Aorta (tissue), 5 donors: ENCODE results near the gene TBC1D20. TPM values are rescaled to one million over a fixed set of nuclear protein-coding genes. Genes with fewer than 3 reads are reported as not detected.
A peak's percentile ranks its signal among the peaks of the same experiment; 100 is the strongest.

ENCODE experiments used
- ATAC-seq: fragments of 200-7000 bp; cut with Tn5 transposase; one replicate; pipeline ENCODE4 v1.9.1; 2022; ENCODE audit warnings: moderate library complexity; ENCODE audit not compliant: low FRiP score
- DNase-seq, 2 donors: peaks; one replicate each; pipeline ENCODE4 v3.0.0-alpha.2; 2020
- H3K27ac ChIP-seq, 2 donors: one replicate each; pipeline ENCODE4 v1.5.1; 2013; ENCODE audit warnings: low read length in 2 of 2, mild to moderate bottlenecking in 2 of 2, moderate library complexity in 2 of 2, control low read depth in 1 of 2, inconsistent platforms in 1 of 2, low read depth in 1 of 2
- H3K27me3 ChIP-seq, 2 donors: one replicate each; pipeline ENCODE4 v1.6.1; 2013; ENCODE audit warnings: control low read depth in 1 of 2, low read length in 1 of 2, mild to moderate bottlenecking in 1 of 2, moderate library complexity in 1 of 2; ENCODE audit not compliant: insufficient read depth in 2 of 2, control insufficient read depth in 1 of 2
- H3K36me3 ChIP-seq, 2 donors: one replicate each; pipeline ENCODE4 v1.6.1; 2013; ENCODE audit warnings: control low read depth in 1 of 2, low read length in 1 of 2, mild to moderate bottlenecking in 1 of 2; ENCODE audit not compliant: insufficient read depth in 2 of 2, control insufficient read depth in 1 of 2
- H3K4me1 ChIP-seq, 2 donors: one replicate each; pipeline ENCODE4 v1.6.1; 2013; ENCODE audit warnings: low read length in 2 of 2, control low read depth in 1 of 2, mild to moderate bottlenecking in 1 of 2, moderate library complexity in 1 of 2; ENCODE audit not compliant: insufficient read depth in 2 of 2, control insufficient read depth in 1 of 2
- H3K4me3 ChIP-seq, 2 donors: one replicate each; pipeline ENCODE4 v1.5.1; 2013; ENCODE audit warnings: low read length in 2 of 2, control low read depth in 1 of 2, mild to moderate bottlenecking in 1 of 2
- H3K9me3 ChIP-seq: one replicate; pipeline ENCODE4 v1.6.1; 2013; ENCODE audit warnings: mild to moderate bottlenecking, low read length; ENCODE audit not compliant: control insufficient read depth
- WGBS, 2 donors: extraction: QIAGEN DNeasy Blood & Tissue Kit; methylation state at CpG; one replicate each; pipeline ENCODE4 v1.1.7; 2013; 5-methylcytosine and 5-hydroxymethylcytosine counted together
- intact Hi-C, 2 donors: fragments of 100-400 bp; cut with DNase I; formaldehyde crosslinking; loops; one replicate each; pipeline versions ENCODE4 v1.14.2 to v1.15.0; 2022
- polyA plus RNA-seq, 2 donors: library from polyadenylated mRNA; stranded (reverse); fragments of 200-250 nt; gene quantifications; one replicate each; pipeline ENCODE4 v1.2.3, GENCODE V29; 2013
- total RNA-seq, 2 donors: library from RNA; stranded (reverse); fragmentation: NEBNext Ultra II Directional; extraction: Animal tissue kit (Norgen Biotek cat#: 25700); gene quantifications; one replicate each; pipeline ENCODE4 v1.2.1, GENCODE V29; 2021
- donor health status: healthy with polysubstance abuse.
- donor health status: Bipolar disorder and iron deficiency.
- donor health status: DM: no; HTN: no; CAD: no.
- donor health status: DM: no; HTN: no; CAD: no.
- donor health status: DM: yes; HTN: yes; CAD: no.

The TBC1D20 gene
- total and polyA plus RNA-seq, 4 donors: 9.5 to 39.1 (median 27.2) TPM

GRCh38 chr20:430091-430999, 32.0 kb downstream of the TBC1D20 start:
- WGBS, 2 donors: 80 to 83% methylated on average over 21 of the region's 21 CpGs
- no peak overlapping the region for H3K27ac ChIP-seq
- H3K4me3 ChIP-seq: no peak overlapping the region
- ATAC-seq: no peak
- peaks cover 0 to 10% of the 10 kb centered on the region in 2 donors for H3K36me3 ChIP-seq
- H3K9me3 ChIP-seq: no peaks in the 10 kb centered on the region
- H3K27me3 ChIP-seq: no peaks in the 10 kb centered on the region
- peak in 1 of 2 donors; percentile 32 for DNase-seq
- H3K4me1 ChIP-seq: no peaks in the 10 kb centered on the region
- intact Hi-C loops: loop anchor here (5.0 kb wide), 2 partner anchors 73 to 78 kb away; no protein-coding TSS in a partner anchor

GRCh38 chr20:428658-429200, 33.6 kb downstream of the TBC1D20 start:
- no peak for ATAC-seq
- Histone ChIP-seq H3K4me3 (no peak overlapping the region), H3K27me3 (no peaks in the 10 kb centered on the region), H3K27ac (no peak overlapping the region), H3K4me1 (no peaks in the 10 kb centered on the region), H3K9me3 (no peaks in the 10 kb centered on the region), H3K36me3 (peaks cover 0 to 12% of the 10 kb centered on the region in 2 donors)
- DNase-seq: peak in 1 of 2 donors; percentile 31
- intact Hi-C loops: no loop called here
- WGBS, 2 donors: 83 to 87% methylated on average over 13 to 14 of the region's 14 CpGs

- Histone ChIP-seq H3K27ac (no peak overlapping the region), H3K4me3 (no peak overlapping the region), H3K27me3 (no peaks in the 10 kb centered on the region), H3K4me1 (no peaks in the 10 kb centered on the region), H3K36me3 (peaks cover 0 to 12% of the 10 kb centered on the region in 2 donors), H3K9me3 (no peaks in the 10 kb centered on the region)
- 91 to 93% methylated on average over 14 of the region's 14 CpGs for WGBS, 2 donors
- intact Hi-C loops: no loop called here
- ATAC-seq: no peak
- peak in 1 of 2 donors; percentile 32 for DNase-seq
Measured at GRCh38 chr20:427849-428657, 34.3 kb downstream of the TBC1D20 start.

GRCh38 chr20:427401-427800, 34.9 kb downstream of the TBC1D20 start:
- H3K27me3 ChIP-seq: no peaks in the 10 kb centered on the region
- H3K4me3 ChIP-seq: no peak overlapping the region
- H3K9me3 ChIP-seq: no peaks in the 10 kb centered on the region
- no peaks in the 10 kb centered on the region for H3K4me1 ChIP-seq
- 76 to 86% methylated on average over 4 of the region's 4 CpGs for WGBS, 2 donors
- H3K36me3 ChIP-seq: peaks cover 0 to 12% of the 10 kb centered on the region in 2 donors
- no peak overlapping the region for H3K27ac ChIP-seq
- ATAC-seq: no peak
- no peak for DNase-seq
- intact Hi-C loops: no loop called here

GRCh38 chr20:426566-426965, 35.8 kb downstream of the TBC1D20 start:
- Histone ChIP-seq H3K36me3 (peaks cover 0 to 12% of the 10 kb centered on the region in 2 donors), H3K9me3 (no peaks in the 10 kb centered on the region), H3K27me3 (no peaks in the 10 kb centered on the region), H3K4me3 (no peak overlapping the region), H3K4me1 (no peaks in the 10 kb centered on the region), H3K27ac (no peak overlapping the region)
- DNase-seq: peak in 1 of 2 donors; percentile 17
- intact Hi-C loops: no loop called here
- WGBS, 2 donors: 94 to 95% methylated on average over 2 of the region's 2 CpGs
- ATAC-seq: no peak

- DNase-seq: peak in 1 of 2 donors; percentile 10
- H3K27me3 ChIP-seq: no peaks in the 10 kb centered on the region
- intact Hi-C loops: no loop called here
- peaks cover 0 to 7% of the 10 kb centered on the region in 2 donors for H3K36me3 ChIP-seq
- no peaks in the 10 kb centered on the region for H3K9me3 ChIP-seq
- no peak for ATAC-seq
- H3K27ac ChIP-seq: no peak overlapping the region
- H3K4me1 ChIP-seq: no peaks in the 10 kb centered on the region
- WGBS, 2 donors: 94 to 98% methylated on average over 7 to 8 of the region's 8 CpGs
- H3K4me3 ChIP-seq: no peak overlapping the region
Measured at GRCh38 chr20:421685-422250, 40.6 kb downstream of the TBC1D20 start.

- DNase-seq: peak in 1 of 2 donors; percentile 52
- no peak overlapping the region for H3K4me3 ChIP-seq
- intact Hi-C loops: no loop called here
- no peak overlapping the region for H3K27ac ChIP-seq
- WGBS, 2 donors: 90 to 93% methylated on average over 39 to 49 of the region's 49 CpGs
- no peaks in the 10 kb centered on the region for H3K27me3 ChIP-seq
- H3K36me3 ChIP-seq: peaks cover 0 to 7% of the 10 kb centered on the region in 2 donors
- no peak for ATAC-seq
- H3K9me3 ChIP-seq: no peaks in the 10 kb centered on the region
- no peaks in the 10 kb centered on the region for H3K4me1 ChIP-seq
Measured at GRCh38 chr20:420721-421574, 41.4 kb downstream of the TBC1D20 start.
